A549 (cell line): Measurements from ENCODE around the gene EPB41L1. TPM values are rescaled to one million over a fixed set of nuclear protein-coding genes. Genes with fewer than 3 reads are reported as not detected.

Source experiments
- ATAC-seq, 2 experiments: fragments of 200-7000 bp in 1 of 2; fragments of >200 bp in 1 of 2; cut with Nextera tagmentation in 1 of 2; cut with Tn5 transposase in 1 of 2; 3 replicates each; pipeline versions ENCODE4 v1.8.0 to v1.9.1; 2018 to 2020; ENCODE audit warnings: mild to moderate bottlenecking in 1 of 2, moderate library complexity in 1 of 2
- CTCF ChIA-PET: fragments of 300-600 bp; sonication (Branson Sonifier 250); formaldehyde crosslinking; extraction: SDS; loops from one replicate; lab custom pipeline; 2021; ENCODE audit warnings: antibody characterized with exemption, inconsistent platforms; lab: Yijun Ruan, JAX
- POLR2A ChIA-PET: fragments of 350-600 bp; formaldehyde crosslinking; extraction: SDS; loops from one replicate; lab custom pipeline; 2021; ENCODE audit warnings: antibody characterized with exemption, inconsistent platforms; lab: Yijun Ruan, JAX
- DNase-seq, 2 experiments: peaks; one replicate each; pipeline versions ENCODE4 v3.0.0 to v3.0.0-alpha.2; 2011 to 2016; ENCODE audit warnings: low read depth in 1 of 2, low spot score in 1 of 2
- FAIRE-seq: peaks from 2 replicates; lab custom pipeline; 2011; peaks lifted over from hg19 to GRCh38; lab: Jason Lieb, UNC
- H3K27ac ChIP-seq, 2 experiments: fragments of >200 bp; sonication (Bioruptor Twin); formaldehyde crosslinking; 3 replicates each; pipeline ENCODE4 v1.5.1; 2016 to 2017
- H3K4me1 ChIP-seq: fragments of >200 bp; sonication (Bioruptor Twin); formaldehyde crosslinking; 3 replicates; pipeline ENCODE4 v1.6.1; 2016
- H3K4me2 ChIP-seq: fragments of >200 bp; sonication (Bioruptor Twin); formaldehyde crosslinking; 3 replicates; pipeline ENCODE4 v1.6.1; 2016
- H3K4me3 ChIP-seq: fragments of >200 bp; sonication (Bioruptor Twin); formaldehyde crosslinking; 3 replicates; pipeline ENCODE4 v1.5.1; 2016
- H3K9me3 ChIP-seq: fragments of >200 bp; sonication (Bioruptor Twin); formaldehyde crosslinking; 3 replicates; pipeline ENCODE4 v1.6.1; 2016
- CBX2 ChIP-seq: fragments of 200-600 bp; sonication (generic); IDR thresholded peaks from 2 replicates; pipeline ENCODE4 v1.6.1; 2016; ENCODE audit warnings: low read depth, mild to moderate bottlenecking, borderline replicate concordance
- CBX8 ChIP-seq: fragments of 200-600 bp; sonication (generic); IDR thresholded peaks from 2 replicates; pipeline ENCODE4 v1.6.1; 2016
- CHD2 ChIP-seq: fragments of 150-350 bp; IDR thresholded peaks from 2 replicates; pipeline ENCODE4 v1.6.1; 2014; ENCODE audit warnings: low read length; ENCODE audit not compliant: partially characterized antibody
- CHD4 ChIP-seq: fragments of 200-600 bp; sonication (generic); IDR thresholded peaks from 2 replicates; pipeline ENCODE4 v1.6.1; 2016; ENCODE audit warnings: antibody characterized with exemption, mild to moderate bottlenecking, borderline replicate concordance
- ESRRA ChIP-seq: fragments of 150-350 bp; IDR thresholded peaks from 2 replicates; pipeline ENCODE4 v1.6.1; 2014; ENCODE audit warnings: mild to moderate bottlenecking, low read length, borderline replicate concordance
- FOSB ChIP-seq: fragments of 250-450 bp; sonication (Bioruptor Pico); IDR thresholded peaks from 2 replicates; pipeline ENCODE4 v1.5.0; 2020; ENCODE audit warnings: mild to moderate bottlenecking, moderate library complexity
- FOSL2 ChIP-seq, 2 experiments: fragments of 450-650 bp in 1 of 2; fragments of >200 bp in 1 of 2; sonication (Bioruptor Twin) in 1 of 2; formaldehyde crosslinking; IDR thresholded peaks; 2 replicates each; pipeline versions ENCODE4 v1.5.0 to v1.6.1; 2016 to 2020; ENCODE audit warnings: mild to moderate bottlenecking in 1 of 2, moderate library complexity in 1 of 2
- HDAC2 ChIP-seq: fragments of 200-600 bp; sonication (generic); IDR thresholded peaks from 2 replicates; pipeline ENCODE4 v1.6.1; 2016
- HOXB5 ChIP-seq: fragments of 250-450 bp; sonication (Bioruptor Pico); IDR thresholded peaks from 2 replicates; pipeline ENCODE4 v1.5.0; 2020; ENCODE audit warnings: mild to moderate bottlenecking, moderate library complexity
- JUN ChIP-seq, 2 experiments: fragments of >200 bp; sonication (Bioruptor Twin); formaldehyde crosslinking; IDR thresholded peaks; 2 replicates in 1 of 2; 3 replicates in 1 of 2; pipeline ENCODE4 v1.6.1; 2016 to 2017
- MAZ ChIP-seq: fragments of 150-350 bp; IDR thresholded peaks from 2 replicates; pipeline ENCODE4 v1.6.1; 2014; ENCODE audit warnings: antibody characterized with exemption, low read depth, low read length, borderline replicate concordance
- RNF2 ChIP-seq: fragments of 200-600 bp; sonication (generic); IDR thresholded peaks from 2 replicates; pipeline ENCODE4 v1.6.1; 2016; ENCODE audit warnings: low read depth, mild to moderate bottlenecking, antibody characterized with exemption, moderate library complexity, borderline replicate concordance
- TFCP2L1 ChIP-seq: fragments of 250-450 bp; sonication (Bioruptor Pico); IDR thresholded peaks from 2 replicates; pipeline ENCODE4 v1.5.0; 2021; ENCODE audit warnings: mild to moderate bottlenecking
- TP53 ChIP-seq: fragments of 250-450 bp; sonication (Bioruptor Pico); IDR thresholded peaks from 2 replicates; pipeline ENCODE4 v1.5.0; 2021; ENCODE audit warnings: mild to moderate bottlenecking, moderate library complexity
- ZNF302 ChIP-seq: fragments of 250-450 bp; sonication (Bioruptor Pico); IDR thresholded peaks from 2 replicates; pipeline ENCODE4 v1.9.0; 2021; ENCODE audit warnings: inconsistent platforms, mild to moderate bottlenecking, moderate library complexity
- ZSCAN20 ChIP-seq: fragments of 250-450 bp; sonication (Bioruptor Pico); IDR thresholded peaks from 2 replicates; pipeline ENCODE4 v1.8.0; 2022; ENCODE audit warnings: mild to moderate bottlenecking, moderate library complexity
- WGBS: methylation state at CpG from one replicate; pipeline ENCODE4 v1.1.6; 2017; ENCODE audit errors: missing lambda C conversion rate; 5-methylcytosine and 5-hydroxymethylcytosine counted together
- polyA plus RNA-seq, 4 experiments: library from polyadenylated mRNA; depleted of rRNA in 3 of 4; stranded (reverse); fragments of >200 nt; fragmentation: RNase III in 1 of 4; extraction: RNeasy Plus Mini Kit Qiagen cat#74134 plus additional on column Dnase treatment in 1 of 4; gene quantifications; 2 replicates in 3 of 4; 3 replicates in 1 of 4; pipeline ENCODE4 v1.2.3, GENCODE V29; 2011 to 2017
- TF ChIP-seq, protein P1 (sequence below): fragments of >200 bp; sonication (Bioruptor Twin); formaldehyde crosslinking; IDR thresholded peaks from 3 replicates; pipeline ENCODE4 v1.5.1; 2016
- TF ChIP-seq, protein P2 (sequence below): IDR thresholded peaks from 2 replicates; pipeline ENCODE4 v1.6.1; 2012; ENCODE audit warnings: low read depth, borderline replicate concordance
- TF ChIP-seq, protein P3 (sequence below): fragments of >200 bp; sonication (Bioruptor Twin); formaldehyde crosslinking; IDR thresholded peaks from 2 replicates; pipeline ENCODE4 v1.6.1; 2016
- TF ChIP-seq, protein P4 (sequence below): IDR thresholded peaks from 2 replicates; pipeline ENCODE4 v1.6.1; 2012
- TF ChIP-seq, protein P5 (sequence below): fragments of 250-450 bp; sonication (Bioruptor Pico); IDR thresholded peaks from 2 replicates; pipeline ENCODE4 v1.5.0; 2020; ENCODE audit warnings: low read depth, mild to moderate bottlenecking, moderate library complexity

The EPB41L1 gene
- polyA plus RNA-seq, 2 of the 4 experiments (the other 2 are of a cell fraction), result 45.9 to 94.4 TPM

DNA sequence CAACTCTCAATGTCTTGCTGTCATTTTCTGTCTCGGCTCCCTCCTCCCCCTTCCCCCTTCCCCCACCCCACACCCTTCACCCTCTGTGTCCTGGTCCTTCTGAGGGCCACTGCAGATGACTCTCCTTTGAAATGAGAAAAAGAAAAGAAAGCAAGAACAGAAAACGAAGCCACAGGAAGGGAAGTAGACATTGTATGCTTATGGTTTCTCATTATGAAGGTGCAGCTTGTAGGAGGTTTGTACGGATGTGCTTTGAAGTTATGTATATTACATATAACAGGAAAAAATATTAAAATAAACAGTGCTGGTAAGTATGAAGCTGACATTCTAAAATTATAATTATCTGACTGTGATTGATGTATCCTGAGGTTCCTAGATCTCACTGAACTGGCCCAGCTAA, 75.5 kb downstream of the EPB41L1 start:
- DNase-seq (no peak), FAIRE-seq (no peak), ATAC-seq (no peak)
- Histone ChIP-seq H3K4me1 (no peaks in the 10 kb centered on the region), H3K9me3 (no peaks in the 10 kb centered on the region), H3K4me3 (no peak overlapping the region), H3K27ac (no peak overlapping the region), H3K4me2 (no peak overlapping the region)
- ChIA-PET CTCF (interaction anchor here (0.6 to 2.7 kb wide), 4 partner anchors 27 to 235 kb away, joined by 4 to 11 read pairs (median 6); no protein-coding TSS in a partner anchor), POLR2A (no interaction called here)
- WGBS, result 75% methylated on average over 3 of the region's 3 CpGs
- TF ChIP-seq, protein P1, sequence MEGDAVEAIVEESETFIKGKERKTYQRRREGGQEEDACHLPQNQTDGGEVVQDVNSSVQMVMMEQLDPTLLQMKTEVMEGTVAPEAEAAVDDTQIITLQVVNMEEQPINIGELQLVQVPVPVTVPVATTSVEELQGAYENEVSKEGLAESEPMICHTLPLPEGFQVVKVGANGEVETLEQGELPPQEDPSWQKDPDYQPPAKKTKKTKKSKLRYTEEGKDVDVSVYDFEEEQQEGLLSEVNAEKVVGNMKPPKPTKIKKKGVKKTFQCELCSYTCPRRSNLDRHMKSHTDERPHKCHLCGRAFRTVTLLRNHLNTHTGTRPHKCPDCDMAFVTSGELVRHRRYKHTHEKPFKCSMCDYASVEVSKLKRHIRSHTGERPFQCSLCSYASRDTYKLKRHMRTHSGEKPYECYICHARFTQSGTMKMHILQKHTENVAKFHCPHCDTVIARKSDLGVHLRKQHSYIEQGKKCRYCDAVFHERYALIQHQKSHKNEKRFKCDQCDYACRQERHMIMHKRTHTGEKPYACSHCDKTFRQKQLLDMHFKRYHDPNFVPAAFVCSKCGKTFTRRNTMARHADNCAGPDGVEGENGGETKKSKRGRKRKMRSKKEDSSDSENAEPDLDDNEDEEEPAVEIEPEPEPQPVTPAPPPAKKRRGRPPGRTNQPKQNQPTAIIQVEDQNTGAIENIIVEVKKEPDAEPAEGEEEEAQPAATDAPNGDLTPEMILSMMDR, result no peak
- TF ChIP-seq FOSB (CRISPR knock-in tag) (no peak), CBX2 (no peak), ZSCAN20 (CRISPR knock-in tag) (no peak), ESRRA (no peak), CHD4 (no peak), ZNF302 (CRISPR knock-in tag) (no peak), JUN (IDR thresholded peaks at IDR 0.05) (no peak), RNF2 (no peak), TP53 (CRISPR knock-in tag) (no peak), MAZ (no peak), FOSL2 (IDR thresholded peaks at IDR 0.05) (no peak), FOSL2 (CRISPR knock-in tag; IDR thresholded peaks at IDR 0.05) (no peak), HDAC2 (no peak), TFCP2L1 (CRISPR knock-in tag) (no peak), CHD2 (no peak)
- TF ChIP-seq, protein P2, sequence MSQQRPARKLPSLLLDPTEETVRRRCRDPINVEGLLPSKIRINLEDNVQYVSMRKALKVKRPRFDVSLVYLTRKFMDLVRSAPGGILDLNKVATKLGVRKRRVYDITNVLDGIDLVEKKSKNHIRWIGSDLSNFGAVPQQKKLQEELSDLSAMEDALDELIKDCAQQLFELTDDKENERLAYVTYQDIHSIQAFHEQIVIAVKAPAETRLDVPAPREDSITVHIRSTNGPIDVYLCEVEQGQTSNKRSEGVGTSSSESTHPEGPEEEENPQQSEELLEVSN, result no peak
- TF ChIP-seq, protein P3, sequence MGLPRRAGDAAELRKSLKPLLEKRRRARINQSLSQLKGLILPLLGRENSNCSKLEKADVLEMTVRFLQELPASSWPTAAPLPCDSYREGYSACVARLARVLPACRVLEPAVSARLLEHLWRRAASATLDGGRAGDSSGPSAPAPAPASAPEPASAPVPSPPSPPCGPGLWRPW, result no peak
- TF ChIP-seq, protein P4, sequence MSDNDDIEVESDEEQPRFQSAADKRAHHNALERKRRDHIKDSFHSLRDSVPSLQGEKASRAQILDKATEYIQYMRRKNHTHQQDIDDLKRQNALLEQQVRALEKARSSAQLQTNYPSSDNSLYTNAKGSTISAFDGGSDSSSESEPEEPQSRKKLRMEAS, result no peak

DNA sequence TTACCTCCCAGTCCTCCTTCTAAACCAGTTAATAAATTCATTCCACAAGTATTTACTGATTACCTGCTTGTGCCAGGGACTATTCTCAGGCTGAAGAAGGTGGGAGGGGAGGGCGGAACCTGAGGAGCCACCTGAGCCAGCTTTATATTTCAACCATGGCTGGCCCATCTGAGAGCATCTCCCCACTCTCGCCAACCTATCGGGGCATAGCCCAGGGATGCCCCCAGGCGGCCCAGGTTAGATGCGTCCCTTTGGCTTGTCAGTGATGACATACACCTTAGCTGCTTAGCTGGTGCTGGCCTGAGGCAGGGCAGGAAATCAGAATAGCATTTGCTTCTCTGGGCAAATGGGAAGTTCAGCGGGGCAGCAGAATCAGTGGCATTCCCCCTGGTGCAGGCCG, 76.8 kb downstream of the EPB41L1 start:
- no peak for FAIRE-seq

More for the DNA sequence above, 76.8 kb downstream of the EPB41L1 start:
- WGBS, result 96% methylated on average over 4 of the region's 7 CpGs
- TF ChIP-seq, protein P1, result no peak
- TF ChIP-seq HDAC2, result no peak
- TF ChIP-seq, protein P5, sequence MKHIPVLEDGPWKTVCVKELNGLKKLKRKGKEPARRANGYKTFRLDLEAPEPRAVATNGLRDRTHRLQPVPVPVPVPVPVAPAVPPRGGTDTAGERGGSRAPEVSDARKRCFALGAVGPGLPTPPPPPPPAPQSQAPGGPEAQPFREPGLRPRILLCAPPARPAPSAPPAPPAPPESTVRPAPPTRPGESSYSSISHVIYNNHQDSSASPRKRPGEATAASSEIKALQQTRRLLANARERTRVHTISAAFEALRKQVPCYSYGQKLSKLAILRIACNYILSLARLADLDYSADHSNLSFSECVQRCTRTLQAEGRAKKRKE (CRISPR knock-in tag), result no peak
- no peak for TF ChIP-seq FOSB (CRISPR knock-in tag)
- TF ChIP-seq CBX8, result no peak
- TF ChIP-seq HOXB5 (CRISPR knock-in tag), result no peak
- ChIA-PET POLR2A (no interaction called here), CTCF (interaction anchor here (0.7 to 2.7 kb wide), 9 partner anchors 11 to 374 kb away, joined by 3 to 11 read pairs (median 4); partner anchors contain the start of gene RAB5IF)
- H3K4me2 ChIP-seq, result no peak overlapping the region
- DNase-seq (no peak), ATAC-seq (no peak)
- no peak overlapping the region for H3K4me3 ChIP-seq
- no peaks in the 10 kb centered on the region for H3K9me3 ChIP-seq
- no peak overlapping the region for H3K27ac ChIP-seq
- 0 out of 3 replicates have a peak, but pooled peaks cover 3% of the 10 kb centered on the region for H3K4me1 ChIP-seq
